ENCODE measurements around the gene GATA3.

GATA3 gene

GRCh38 chr10:8086315-8086714 lies 31.8 kb downstream of the GATA3 start:
- in situ Hi-C loops (cut with HindIII; ENCODE audit: low sequenced_read_pairs): no loop called here
- no peak for TF ChIP-seq CTCF (IDR thresholded peaks at IDR 0.05; ENCODE audit: low read depth, low read length)

GRCh38 chr10:8088504-8088903 lies 34.0 kb downstream of the GATA3 start:
- TF ChIP-seq CTCF (IDR thresholded peaks at IDR 0.05; ENCODE audit: low read depth, low read length): no peak
- in situ Hi-C loops (cut with HindIII; ENCODE audit: low sequenced_read_pairs): no loop called here
- DNase-seq (ENCODE audit: low read depth, low spot score): no peak
- H3K4me3 ChIP-seq (ENCODE audit: low read depth, low read length): no peak overlapping the region

More at GRCh38 chr10:8086315-8086714, 31.8 kb downstream of the GATA3 start:
- DNase-seq (ENCODE audit: low read depth, low spot score): no peak
- no peak overlapping the region for H3K4me3 ChIP-seq (ENCODE audit: low read depth, low read length)

- no peak overlapping the region for H3K4me3 ChIP-seq (ENCODE audit: low read depth, low read length)
- in situ Hi-C loops (cut with HindIII; ENCODE audit: low sequenced_read_pairs): no loop called here
- no peak for DNase-seq (ENCODE audit: low read depth, low spot score)
- TF ChIP-seq CTCF (IDR thresholded peaks at IDR 0.05; ENCODE audit: low read depth, low read length): no peak
Observed at GRCh38 chr10:8092428-8092827, 37.9 kb downstream of the GATA3 start.

GRCh38 chr10:8095959-8096358 lies 41.5 kb downstream of the GATA3 start:
- DNase-seq (ENCODE audit: low read depth, low spot score): no peak
- in situ Hi-C loops (cut with HindIII; ENCODE audit: low sequenced_read_pairs): no loop called here
- H3K4me3 ChIP-seq (ENCODE audit: low read depth, low read length): no peak overlapping the region
- TF ChIP-seq CTCF (IDR thresholded peaks at IDR 0.05; ENCODE audit: low read depth, low read length): no peak

- DNase-seq (ENCODE audit: low read depth, low spot score): no peak
- no peak overlapping the region for H3K4me3 ChIP-seq (ENCODE audit: low read depth, low read length)
- TF ChIP-seq CTCF (IDR thresholded peaks at IDR 0.05; ENCODE audit: low read depth, low read length): no peak
- in situ Hi-C loops (cut with HindIII; ENCODE audit: low sequenced_read_pairs): no loop called here
Observed at GRCh38 chr10:8096931-8097330, 42.4 kb downstream of the GATA3 start.

- no peak overlapping the region for H3K4me3 ChIP-seq (ENCODE audit: low read depth, low read length)
- DNase-seq (ENCODE audit: low read depth, low spot score): no peak
- in situ Hi-C loops (cut with HindIII; ENCODE audit: low sequenced_read_pairs): no loop called here
- no peak for TF ChIP-seq CTCF (IDR thresholded peaks at IDR 0.05; ENCODE audit: low read depth, low read length)
Observed at GRCh38 chr10:8100366-8100765, 45.9 kb downstream of the GATA3 start.

Data from astrocyte of the spinal cord (primary cell).